ENCODE measurements around the gene CNTROB.

- no peak for TF ChIP-seq FOXA1 (IDR thresholded peaks at IDR 0.05)
- no peak for TF ChIP-seq TARDBP (IDR thresholded peaks at IDR 0.05)
- TF ChIP-seq SUZ12 (IDR thresholded peaks at IDR 0.05), result no peak
- TF ChIP-seq SP1 (IDR thresholded peaks at IDR 0.05), result no peak
- no peak for TF ChIP-seq L3MBTL2 (conservative IDR thresholded peaks at IDR 0.05)
- TF ChIP-seq LEF1 (IDR thresholded peaks at IDR 0.05; ENCODE audit: borderline replicate concordance), result no peak
- no peak for TF ChIP-seq FOXM1 (IDR thresholded peaks at IDR 0.05; ENCODE audit: borderline replicate concordance)
- TF ChIP-seq HDGF (IDR thresholded peaks at IDR 0.05; ENCODE audit: borderline replicate concordance), result no peak
- no peak for TF ChIP-seq BHLHE40 (IDR thresholded peaks at IDR 0.05; ENCODE audit: borderline replicate concordance)
- no peak for TF ChIP-seq PKNOX1 (IDR thresholded peaks at IDR 0.05)
- no peak for TF ChIP-seq NFRKB (IDR thresholded peaks at IDR 0.05)
Observed at GRCh38 chr17:7987112-7987893, 55.3 kb downstream of the CNTROB start.

Measured in HEK293T (cell line).